Liver (tissue), 3 donors: ENCODE data around the gene TMEM200B.

Source experiments
- JUND ChIP-seq, 2 donors: IDR thresholded peaks; 2 replicates each; pipeline ENCODE4 v1.6.1; 2016; ENCODE audit warnings: antibody characterized with exemption in 2 of 2
- RAD21 ChIP-seq, 2 donors: IDR thresholded peaks; 2 replicates each; pipeline ENCODE4 v1.6.1; 2016; ENCODE audit warnings: antibody characterized with exemption in 2 of 2, mild to moderate bottlenecking in 2 of 2
- RXRA ChIP-seq, 2 donors: IDR thresholded peaks; 2 replicates each; pipeline ENCODE4 v1.6.1; 2017 to 2018; ENCODE audit warnings: antibody characterized with exemption in 2 of 2, mild to moderate bottlenecking in 1 of 2
- SP1 ChIP-seq: IDR thresholded peaks from 2 replicates; pipeline ENCODE4 v1.6.1; 2018; ENCODE audit warnings: antibody characterized with exemption, mild to moderate bottlenecking
- TAF1 ChIP-seq: conservative IDR thresholded peaks from 2 replicates; pipeline ENCODE4 v1.6.1; 2016; ENCODE audit warnings: antibody characterized with exemption, mild to moderate bottlenecking
- TF ChIP-seq, protein P1 (sequence below): fragments of 150-350 bp; IDR thresholded peaks from 2 replicates; pipeline ENCODE4 v1.5.1; 2017; ENCODE audit warnings: improper control_type of control experiment, low read depth, low read length; ENCODE audit not compliant: missing input control
- TF ChIP-seq, protein P2 (sequence below): IDR thresholded peaks from 2 replicates; pipeline ENCODE4 v1.6.1; 2016; ENCODE audit warnings: antibody characterized with exemption
- TF ChIP-seq, protein P3 (sequence below): IDR thresholded peaks from 2 replicates; pipeline ENCODE4 v1.6.1; 2016; ENCODE audit warnings: antibody characterized with exemption, mild to moderate bottlenecking
- donor health status: healthy.
- donor health status: healthy.

DNA sequence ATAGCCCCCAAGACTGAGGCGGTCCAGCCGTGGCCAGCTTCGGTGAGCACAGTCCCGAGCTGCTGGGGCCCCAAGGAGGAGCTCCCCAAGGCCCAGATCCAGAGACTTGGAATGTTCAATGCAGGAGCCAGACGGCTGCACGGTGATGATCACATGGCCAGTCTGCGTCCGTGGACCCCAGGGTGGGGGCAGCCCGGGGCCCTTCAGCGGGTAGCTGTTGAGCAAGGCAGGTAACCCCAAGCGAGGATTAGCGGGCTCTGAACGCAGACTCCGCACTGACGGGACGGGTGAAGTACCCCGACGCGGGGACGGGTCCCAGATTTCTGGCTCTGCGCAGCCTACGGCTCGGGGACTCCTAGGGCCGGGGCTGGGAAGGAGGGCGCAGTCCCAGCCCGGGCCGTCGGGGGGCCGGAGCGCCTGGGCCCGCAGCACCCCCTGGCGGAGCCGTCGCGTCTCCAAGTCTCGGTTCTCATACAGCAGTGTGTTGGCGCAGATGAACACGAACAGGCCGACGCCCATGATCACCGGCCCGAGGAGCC, 2.7 kb downstream of the TMEM200B start:
- TF ChIP-seq, protein P1, sequence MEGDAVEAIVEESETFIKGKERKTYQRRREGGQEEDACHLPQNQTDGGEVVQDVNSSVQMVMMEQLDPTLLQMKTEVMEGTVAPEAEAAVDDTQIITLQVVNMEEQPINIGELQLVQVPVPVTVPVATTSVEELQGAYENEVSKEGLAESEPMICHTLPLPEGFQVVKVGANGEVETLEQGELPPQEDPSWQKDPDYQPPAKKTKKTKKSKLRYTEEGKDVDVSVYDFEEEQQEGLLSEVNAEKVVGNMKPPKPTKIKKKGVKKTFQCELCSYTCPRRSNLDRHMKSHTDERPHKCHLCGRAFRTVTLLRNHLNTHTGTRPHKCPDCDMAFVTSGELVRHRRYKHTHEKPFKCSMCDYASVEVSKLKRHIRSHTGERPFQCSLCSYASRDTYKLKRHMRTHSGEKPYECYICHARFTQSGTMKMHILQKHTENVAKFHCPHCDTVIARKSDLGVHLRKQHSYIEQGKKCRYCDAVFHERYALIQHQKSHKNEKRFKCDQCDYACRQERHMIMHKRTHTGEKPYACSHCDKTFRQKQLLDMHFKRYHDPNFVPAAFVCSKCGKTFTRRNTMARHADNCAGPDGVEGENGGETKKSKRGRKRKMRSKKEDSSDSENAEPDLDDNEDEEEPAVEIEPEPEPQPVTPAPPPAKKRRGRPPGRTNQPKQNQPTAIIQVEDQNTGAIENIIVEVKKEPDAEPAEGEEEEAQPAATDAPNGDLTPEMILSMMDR = peak; percentile 39
- TF ChIP-seq TAF1 (no peak), RAD21 (IDR thresholded peaks at IDR 0.05) (peak in 1 of 2 donors; percentile 52), RXRA (IDR thresholded peaks at IDR 0.05) (no peak), SP1 (no peak), JUND (IDR thresholded peaks at IDR 0.05) (no peak)
- TF ChIP-seq, protein P2, sequence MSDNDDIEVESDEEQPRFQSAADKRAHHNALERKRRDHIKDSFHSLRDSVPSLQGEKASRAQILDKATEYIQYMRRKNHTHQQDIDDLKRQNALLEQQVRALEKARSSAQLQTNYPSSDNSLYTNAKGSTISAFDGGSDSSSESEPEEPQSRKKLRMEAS = no peak
- TF ChIP-seq, protein P3, sequence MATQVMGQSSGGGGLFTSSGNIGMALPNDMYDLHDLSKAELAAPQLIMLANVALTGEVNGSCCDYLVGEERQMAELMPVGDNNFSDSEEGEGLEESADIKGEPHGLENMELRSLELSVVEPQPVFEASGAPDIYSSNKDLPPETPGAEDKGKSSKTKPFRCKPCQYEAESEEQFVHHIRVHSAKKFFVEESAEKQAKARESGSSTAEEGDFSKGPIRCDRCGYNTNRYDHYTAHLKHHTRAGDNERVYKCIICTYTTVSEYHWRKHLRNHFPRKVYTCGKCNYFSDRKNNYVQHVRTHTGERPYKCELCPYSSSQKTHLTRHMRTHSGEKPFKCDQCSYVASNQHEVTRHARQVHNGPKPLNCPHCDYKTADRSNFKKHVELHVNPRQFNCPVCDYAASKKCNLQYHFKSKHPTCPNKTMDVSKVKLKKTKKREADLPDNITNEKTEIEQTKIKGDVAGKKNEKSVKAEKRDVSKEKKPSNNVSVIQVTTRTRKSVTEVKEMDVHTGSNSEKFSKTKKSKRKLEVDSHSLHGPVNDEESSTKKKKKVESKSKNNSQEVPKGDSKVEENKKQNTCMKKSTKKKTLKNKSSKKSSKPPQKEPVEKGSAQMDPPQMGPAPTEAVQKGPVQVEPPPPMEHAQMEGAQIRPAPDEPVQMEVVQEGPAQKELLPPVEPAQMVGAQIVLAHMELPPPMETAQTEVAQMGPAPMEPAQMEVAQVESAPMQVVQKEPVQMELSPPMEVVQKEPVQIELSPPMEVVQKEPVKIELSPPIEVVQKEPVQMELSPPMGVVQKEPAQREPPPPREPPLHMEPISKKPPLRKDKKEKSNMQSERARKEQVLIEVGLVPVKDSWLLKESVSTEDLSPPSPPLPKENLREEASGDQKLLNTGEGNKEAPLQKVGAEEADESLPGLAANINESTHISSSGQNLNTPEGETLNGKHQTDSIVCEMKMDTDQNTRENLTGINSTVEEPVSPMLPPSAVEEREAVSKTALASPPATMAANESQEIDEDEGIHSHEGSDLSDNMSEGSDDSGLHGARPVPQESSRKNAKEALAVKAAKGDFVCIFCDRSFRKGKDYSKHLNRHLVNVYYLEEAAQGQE = no peak
